Middle frontal gyrus (tissue), 1 donor: Measurements from ENCODE around the gene COL26A1.

Source experiments
- DNase-seq: peaks from one replicate; pipeline ENCODE4 v3.0.0-alpha.2; 2015; ENCODE audit warnings: low spot score; ENCODE audit errors: extremely low spot score

COL26A1 gene

DNA sequence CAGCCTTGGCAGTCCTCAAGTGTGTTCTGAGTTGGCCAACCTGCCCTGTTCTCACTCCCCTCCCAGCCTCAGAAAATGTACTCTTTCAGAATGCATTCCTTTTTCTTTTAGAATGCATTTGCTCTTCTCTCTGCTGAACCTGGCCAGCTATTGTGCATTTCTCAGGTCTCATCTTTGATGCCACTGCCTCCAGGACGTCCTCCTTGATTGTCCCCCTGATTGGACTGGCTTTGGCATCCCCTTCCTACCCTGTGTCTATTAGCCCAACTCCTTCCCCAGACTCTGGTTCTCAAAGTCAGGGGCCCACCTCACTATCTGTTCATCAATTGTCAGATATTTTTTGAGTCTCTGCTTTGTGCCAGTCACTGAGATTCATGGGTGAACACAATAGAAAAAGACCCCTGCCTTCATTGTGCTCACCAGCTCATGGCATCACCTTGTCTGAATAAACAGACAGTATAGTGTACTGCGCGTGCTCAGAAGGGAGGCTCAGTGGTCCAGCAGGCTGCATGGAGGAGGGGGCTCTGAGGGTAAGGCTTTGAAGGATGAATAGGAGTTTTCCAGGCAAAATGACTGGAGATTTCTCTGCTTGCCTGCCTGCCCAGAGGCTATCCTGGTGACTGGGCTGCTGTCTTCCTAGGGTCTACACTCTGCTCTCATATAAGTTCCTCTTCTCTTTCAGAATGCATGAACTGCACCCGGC is 169.9 kb downstream of the COL26A1 start:
- DNase-seq = no peak

DNA sequence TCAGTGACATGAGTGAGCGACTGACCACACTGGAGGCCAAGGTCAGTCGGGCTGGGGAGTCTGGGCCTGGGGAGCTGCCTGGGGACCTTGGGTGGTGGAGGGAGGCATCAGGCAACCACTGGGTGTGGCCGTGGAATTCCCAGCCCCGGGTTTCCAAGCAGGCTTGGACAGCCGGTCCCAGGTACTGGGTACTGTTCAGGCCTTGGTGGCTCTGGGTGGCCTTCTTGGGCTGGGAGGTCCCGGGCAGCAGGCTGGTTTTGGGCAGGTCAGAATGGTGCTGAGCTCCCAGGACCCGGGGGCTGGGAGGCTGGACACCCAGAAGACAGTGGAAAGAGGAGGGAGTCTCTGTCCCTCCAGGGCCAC is 170.4 kb downstream of the COL26A1 start:
- DNase-seq = no peak

DNA sequence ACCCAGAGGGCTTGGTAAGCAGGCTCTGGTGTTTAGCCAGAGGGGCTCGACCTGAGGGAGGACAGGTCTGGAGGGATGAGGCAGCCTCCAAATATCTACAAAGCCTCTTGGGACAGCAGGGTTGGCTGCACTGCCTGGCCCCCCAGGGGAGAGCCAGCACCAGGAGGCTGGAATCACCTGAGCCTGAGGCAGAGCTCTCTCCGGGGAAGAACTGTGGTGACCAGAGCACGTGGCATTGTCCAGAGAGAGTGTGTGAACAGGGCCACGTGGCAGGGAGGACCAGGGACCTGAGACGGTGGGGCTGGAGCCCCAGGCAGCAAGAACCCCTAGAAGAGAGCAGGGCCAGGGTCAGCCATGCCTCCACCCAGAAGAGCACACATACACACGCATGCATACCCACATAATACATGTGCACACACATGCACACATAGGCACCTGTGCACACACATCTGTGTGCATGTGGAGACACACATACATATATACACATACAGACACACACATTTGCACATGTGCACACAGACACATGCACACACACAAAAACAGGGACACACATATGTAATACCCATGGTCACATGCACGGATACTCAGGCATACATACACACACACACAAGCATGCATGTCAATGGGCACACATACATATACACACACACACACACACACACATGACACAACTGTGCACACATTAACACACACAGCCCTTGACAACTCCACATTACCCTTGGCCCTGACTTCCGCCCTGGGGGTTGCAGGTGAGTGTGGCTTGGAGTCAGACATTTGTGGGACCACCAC is 171.5 kb downstream of the COL26A1 start:
- DNase-seq = no peak

DNA sequence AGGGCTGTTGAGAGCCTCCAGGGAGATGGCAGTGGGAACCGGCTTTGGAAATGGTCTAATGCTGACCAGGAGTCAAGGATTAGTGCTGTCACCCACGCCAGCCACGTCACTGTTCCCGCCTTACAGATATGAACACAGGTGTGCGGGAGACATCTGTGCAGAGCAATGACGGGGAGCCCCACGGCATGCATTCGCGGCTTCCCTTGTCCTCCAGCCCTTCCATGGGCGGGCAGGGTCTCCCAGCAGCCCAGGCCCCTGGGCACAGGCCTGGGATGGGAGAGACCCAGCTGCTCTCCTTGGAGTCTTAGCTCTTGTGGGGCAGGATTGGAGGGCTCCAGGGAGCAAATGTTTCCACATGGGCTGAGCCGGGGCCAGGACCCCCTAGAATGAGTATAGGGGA is 172.2 kb downstream of the COL26A1 start:
- no peak for DNase-seq

DNA sequence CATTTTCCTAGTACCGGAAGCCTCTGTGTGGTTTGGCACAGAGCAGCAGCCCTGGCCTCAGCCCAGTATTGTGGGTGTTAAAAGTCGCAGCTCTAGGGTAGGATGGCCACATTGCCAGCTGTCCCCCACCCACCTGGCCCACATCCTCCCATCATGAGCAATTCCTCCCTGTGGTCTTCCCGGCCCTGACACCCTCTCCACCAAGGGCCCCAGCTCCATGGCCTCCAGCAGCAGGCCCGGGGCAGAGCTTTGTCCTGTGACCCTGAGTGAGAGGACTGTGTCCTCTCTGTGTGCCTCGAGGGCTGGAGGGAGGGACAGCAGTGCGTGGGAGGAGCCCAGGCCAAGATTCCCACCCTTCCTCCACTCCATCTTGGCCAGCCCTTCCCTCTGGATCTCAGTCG is 172.7 kb downstream of the COL26A1 start:
- no peak for DNase-seq

DNA sequence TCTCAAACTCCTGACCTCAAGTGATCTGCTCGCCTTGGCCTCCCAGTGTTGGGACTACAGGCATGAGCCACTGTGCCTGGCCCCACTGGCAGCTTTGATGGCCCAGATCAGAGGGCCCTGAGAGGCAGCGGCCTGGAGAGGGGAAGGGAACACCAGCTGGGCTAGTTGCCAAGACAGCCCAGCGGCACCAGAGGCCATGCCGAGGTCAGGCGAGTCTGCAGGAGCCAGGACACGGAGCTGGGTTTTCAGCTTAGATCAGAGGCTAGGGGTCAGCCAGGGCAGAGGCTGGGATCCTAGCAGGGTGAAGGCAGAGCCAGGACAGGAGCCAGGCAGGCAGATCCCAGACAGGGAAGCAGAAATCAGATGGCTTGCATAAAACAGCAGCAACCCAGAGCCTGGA is 173.6 kb downstream of the COL26A1 start:
- no peak for DNase-seq

DNA sequence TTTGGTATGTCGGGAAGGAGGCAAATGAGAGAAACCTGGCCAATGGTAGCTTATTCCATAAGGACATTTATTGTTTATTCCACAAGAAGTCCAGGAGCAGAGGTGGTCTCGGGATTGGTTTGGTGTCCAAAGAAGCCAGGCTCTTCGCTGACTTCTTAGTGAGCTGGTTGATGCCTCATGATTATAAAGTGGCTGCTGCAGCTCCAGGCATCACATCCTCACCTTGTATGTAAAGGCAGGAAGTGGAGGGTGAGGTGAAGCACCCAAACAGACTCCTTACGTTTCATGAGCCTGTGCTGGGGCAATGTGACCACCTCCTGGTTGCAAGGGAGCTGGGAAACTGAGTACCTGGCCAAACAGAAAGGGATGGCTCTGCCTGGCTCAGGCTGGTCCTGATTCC is 174.0 kb downstream of the COL26A1 start:
- no peak for DNase-seq

DNA sequence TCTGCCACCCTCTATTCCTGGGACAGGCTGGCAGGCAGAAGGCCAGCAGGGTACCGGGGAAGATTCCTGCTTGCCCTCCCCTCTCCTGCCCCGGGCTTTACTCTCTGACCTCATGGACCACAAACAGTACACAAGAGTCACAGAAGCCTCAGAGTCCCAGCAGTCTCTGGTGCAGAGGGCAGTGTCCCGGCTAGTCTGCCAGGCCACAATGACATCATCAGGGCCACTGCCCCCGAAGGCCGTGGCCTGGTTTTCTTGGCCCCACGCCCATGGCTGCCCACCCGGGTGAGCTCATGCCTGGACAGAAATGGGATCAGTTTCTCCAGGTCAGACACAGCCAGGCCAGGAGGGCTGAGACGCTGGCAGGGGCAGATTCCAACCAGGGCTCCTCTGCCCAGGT is 174.5 kb downstream of the COL26A1 start:
- DNase-seq = no peak

DNA sequence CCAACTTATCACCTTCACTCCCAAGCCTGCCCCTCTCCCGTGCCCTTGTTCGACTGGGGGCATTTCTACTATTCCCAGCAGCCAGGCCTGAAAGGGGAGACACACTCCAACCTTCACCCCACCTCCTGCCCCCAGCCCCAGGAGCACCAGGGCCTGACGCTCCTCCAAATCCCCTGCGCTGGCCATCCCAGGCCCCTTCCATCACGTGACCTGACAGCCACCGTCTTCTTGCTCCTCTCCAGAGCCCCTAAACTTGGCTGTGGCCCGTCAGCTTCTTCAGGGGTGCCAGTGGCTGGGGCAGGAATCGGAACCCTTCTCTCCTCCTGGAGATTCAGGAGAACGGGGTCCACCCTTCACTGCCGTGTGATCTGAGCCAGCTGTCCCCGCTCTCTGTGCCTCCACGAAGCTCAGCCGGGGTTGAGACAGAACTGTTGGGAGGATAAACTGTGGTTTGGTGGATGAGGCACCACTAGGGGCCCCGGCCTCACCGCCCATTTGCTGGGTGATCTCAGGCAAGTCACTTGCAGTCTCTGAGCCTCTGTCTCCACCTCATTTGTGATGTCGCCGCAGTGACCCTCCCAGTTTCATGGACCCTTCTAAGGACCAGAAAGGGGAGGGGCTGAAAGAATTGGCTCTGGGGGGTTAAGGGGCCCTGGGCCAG is 175.4 kb downstream of the COL26A1 start:
- no peak for DNase-seq

DNA sequence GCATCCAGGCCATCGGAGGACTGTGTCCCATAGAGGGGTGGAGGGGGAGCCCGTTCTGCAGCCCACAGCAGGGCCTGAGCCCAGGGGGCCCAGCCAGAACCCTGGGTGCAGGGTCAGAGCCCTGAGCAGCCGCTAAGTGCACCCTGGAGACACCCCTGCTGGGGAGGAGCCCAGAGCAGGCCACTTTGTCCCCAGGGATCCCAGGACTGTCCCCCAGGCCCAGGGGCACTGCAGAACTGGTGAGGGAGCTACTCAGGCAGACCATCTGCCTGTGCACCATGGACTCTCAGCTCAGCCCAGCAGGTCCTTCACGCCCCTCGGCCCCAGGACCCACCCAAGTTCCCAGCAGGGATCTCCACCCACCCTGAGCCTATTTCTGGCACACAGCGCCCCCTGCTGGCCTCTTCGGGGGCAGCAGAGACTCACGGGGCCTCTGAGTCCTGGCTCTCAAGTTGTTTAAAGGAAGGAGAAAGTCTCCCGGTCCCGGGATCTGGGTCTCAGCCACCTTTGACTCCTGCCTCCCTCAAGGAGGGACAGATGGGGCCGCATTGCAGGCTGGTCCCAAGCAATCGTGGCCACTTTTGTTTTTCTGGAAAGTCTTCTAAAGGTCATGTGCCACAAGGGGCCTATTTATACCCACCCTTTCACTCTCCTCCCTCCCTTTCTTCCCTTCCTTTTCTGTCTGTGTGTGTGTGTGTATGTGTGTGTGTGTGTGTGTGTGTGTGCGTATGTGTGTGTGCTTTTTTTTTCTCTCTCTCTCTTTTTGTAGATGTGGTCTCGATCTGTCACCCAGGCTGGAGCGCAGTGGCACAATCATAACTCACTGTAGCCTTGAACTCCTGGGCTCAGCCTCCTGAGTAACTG is 176.2 kb downstream of the COL26A1 start:
- DNase-seq = no peak

DNA sequence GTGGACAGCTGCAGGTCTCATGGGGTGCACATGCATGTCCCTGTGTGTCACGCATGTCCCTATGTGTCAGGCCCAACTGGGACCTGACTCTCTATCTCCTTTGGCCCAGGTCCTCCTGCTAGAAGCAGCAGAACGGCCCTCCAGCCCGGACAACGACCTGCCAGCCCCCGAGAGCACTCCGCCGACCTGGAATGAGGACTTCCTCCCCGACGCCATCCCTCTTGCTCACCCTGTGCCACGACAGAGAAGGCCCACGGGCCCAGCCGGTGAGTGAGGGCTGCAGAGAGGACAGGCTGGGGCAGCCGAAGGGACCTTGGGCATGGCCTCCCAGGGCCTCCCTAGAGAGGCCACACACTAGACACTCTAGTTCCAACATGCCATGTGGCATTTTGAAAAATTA is 177.1 kb downstream of the COL26A1 start:
- no peak for DNase-seq

DNA sequence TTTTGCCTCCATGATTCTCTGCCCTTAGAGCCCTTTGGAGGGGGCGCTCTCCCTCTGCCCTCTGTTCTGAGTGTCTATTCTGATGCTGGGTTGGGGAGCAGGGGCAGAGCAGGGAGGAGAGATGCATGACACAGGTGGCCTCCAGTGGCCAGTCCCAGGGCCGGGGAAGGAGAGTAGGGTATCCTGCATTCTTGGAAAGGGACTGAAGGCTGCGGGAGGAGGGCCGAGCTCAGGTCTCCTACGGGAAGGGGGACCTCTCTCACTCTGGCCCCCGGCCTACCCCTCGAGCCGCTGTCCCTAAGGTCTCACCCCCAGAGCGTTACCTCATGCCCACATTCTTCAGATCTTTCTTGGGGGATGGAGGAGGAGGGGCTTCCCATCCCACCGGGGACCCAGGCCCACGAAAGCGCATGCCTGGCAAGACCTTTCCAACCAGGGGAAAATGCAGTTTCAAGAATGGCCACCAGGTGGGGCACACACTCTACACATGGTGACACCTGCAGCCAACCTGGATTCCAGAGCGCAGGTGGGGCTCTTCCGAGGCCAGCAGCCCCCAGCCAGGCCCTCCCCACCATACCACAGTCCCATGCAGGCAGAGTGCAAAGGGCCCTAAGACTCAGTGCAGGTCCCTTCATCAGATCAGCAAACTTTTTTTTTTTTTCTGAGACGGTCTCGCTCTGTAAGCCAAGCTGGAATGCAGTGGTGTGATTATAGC is 180.0 kb downstream of the COL26A1 start:
- DNase-seq = no peak

DNA sequence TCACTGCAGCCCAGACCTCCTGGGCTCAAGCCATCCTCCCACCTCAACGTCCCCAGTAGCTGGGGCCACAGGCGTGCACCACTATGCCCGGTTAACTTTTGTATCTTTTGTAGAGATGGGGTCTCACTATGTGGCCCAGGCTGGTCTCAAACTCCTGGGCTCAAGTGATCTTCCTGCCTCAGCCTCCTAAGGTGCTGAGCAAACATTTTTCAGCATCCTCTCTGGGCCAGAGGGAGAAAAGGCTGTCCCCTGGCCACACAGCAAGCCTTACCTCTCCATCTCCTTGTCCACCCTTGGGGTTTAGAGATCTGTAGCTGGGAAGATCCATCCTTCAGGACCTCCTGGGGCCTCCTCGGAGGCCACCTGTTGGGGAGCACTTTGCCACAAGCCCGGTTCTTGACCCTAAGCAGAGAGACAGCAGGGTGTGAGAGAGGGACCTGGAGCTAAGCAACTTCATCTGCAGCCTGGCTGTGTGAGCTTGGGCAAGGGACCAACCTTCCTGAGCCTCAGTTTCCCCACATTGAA is 180.6 kb downstream of the COL26A1 start:
- no peak for DNase-seq

DNA sequence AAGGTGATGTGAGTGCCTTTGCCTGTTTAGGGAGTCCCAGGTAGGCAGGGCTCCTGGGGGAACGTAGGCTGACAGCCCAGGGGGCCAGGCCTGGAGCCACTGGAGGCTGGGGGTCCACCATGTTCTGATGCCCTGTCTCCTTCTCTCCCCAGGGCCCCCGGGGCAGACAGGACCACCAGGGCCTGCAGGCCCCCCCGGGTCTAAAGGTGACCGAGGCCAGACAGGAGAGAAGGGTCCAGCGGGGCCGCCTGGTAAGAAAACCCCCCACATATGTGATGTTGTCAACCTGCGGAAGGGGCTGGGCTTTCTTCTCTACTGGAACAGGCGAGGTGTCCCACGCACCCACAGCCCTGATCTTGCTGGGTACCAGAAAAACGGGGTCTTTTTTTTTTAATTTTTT is 181.2 kb downstream of the COL26A1 start:
- DNase-seq = no peak

DNA sequence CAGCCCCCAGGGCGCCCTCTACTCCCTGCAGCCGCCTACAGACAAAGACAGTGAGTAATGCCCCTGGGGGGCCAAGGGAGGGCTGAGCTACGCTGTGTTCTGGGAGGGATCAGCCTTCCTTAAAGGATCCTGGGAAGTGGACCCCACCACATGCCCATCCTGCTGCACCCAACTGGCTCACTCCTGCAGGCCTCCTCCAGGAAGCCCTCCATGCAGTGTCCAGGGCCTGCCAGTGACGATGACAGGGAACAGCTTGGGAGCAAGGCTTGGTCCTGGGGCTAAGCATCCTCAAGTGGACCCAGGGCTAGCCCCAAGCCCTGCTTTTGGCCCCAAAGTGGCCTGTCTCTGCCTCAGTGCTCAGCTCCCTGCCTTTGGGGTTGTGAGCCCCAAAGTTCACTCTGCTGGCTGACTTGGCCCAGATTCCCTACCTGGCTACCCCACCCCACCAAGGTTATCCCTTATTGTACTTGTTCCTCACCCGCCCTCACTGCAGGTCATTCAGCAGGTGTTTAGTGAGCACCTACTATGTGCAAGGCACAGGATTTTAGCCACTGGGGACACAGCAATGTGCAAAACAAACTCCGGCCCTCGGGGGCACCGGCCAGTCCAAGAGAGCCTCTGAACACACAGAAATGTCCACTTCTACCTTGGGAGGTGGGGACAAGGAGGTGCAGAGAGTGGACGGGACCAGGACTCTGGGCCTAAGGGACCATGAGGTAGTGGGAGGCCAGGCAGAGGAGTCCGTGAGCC is 182.9 kb downstream of the COL26A1 start:
- DNase-seq = no peak

DNA sequence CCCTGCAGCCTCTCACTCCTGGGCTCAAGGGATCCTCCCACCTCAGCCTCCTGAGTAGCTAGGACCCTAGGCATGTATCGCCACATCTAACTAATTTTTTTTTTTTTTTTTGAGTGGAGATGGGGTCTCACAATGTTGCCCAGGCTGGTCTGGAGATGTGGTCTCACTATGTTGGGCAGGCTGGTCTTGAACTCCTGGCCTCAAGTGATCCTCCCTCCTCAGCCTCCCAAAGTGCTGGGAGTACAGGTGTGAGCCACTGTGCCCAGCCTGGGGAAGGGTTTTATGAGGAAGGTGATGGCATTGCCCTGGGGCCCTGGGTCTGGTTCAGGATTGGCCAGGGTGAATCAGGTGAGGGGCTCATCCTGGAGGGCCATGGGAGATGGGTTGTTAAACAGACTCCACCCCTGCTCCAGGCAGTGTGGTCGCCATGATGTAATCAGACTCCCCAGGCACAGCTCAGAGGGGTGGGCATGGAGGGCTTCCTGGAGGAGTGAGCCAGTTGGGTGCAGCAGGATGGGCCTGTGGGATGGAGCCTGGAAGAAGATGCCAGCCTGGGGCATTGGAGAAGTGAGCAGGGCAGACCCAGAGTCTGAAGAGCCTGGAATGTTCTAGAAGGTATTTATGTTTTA is 183.7 kb downstream of the COL26A1 start:
- DNase-seq = no peak

DNA sequence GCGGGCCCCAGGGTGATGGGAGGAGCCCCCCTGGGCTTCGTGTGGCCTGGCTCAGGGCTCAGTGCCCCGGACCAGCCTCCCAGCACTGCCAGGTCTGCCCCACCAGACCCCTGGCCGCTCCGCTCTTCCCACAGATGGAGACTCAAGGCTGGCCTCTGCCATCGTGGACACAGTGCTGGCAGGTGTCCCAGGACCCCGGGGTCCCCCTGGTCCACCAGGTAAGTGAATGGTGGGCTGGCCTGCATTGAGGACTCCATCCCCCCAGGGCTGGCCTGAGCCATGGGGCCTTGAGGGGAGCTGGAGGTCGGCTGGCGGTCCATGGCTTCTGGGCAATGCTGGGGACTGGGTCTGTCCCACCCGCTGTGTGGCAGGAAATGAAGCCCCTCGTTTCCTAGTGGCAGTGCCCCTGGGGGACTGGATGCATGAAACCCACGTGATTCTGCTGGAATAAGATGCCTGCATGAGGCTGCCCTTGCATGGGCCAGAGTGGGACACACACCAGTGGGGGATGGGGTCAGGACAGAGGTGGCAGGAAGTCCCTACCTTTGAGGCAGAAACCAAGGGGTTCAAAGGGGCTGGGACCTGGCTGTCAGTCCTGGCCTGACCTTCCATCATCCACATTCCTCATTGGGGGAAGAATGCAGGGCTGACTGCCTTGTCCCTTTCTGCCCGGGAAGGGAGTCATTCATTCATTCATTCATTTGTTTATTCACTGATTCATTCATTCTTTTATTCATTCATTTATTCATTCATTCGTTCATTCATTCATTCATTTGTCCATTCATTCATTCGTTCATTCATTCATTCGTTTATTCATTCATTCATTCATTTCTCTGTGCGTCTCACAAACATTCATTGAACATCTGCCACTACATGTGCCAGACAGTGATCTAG is 184.6 kb downstream of the COL26A1 start:
- no peak for DNase-seq

DNA sequence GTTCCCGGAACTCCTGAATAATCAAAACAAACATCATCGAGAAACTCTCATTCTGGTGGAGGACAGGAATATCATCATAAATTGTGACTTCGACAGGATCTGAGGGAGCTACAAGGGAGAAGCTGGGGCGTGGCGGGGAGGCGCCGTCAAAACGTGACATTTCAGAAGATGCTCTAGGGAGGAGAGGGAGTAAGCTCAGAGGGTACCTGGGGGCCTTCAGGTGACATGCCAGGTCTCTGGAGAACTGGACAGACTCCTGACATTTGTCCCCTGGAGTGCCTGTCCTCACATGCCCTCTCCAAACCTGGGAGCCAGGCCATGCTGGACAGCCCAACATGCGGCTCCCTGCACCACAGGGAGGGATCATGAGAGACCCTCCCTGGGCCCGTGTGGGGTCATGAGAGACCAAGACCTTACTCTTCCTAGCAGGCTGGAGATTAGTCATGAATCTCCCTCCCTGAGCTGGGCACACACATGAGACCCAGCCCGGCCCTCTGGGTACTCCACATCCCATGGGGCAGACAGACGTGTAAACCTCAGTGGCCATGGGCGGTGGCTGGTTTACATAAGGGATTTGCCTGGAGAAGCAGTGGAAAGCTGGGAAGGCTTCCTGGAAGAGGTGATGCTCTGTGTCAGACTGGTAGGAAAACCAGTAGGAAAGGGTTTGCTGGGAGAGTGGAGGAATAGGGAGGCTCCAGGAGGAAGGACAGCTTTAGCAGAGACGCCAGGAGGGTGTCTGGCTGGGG is 185.4 kb downstream of the COL26A1 start:
- DNase-seq = no peak
